Cardiac ventricle fibroblast (primary cell): ENCODE data around the gene OR10K2. TPM values are rescaled to one million over a fixed set of nuclear protein-coding genes. Genes with fewer than 3 reads are reported as not detected.

Experiments used
- total RNA-seq: library from RNA; depleted of rRNA; stranded (reverse); fragments of >200 nt; gene quantifications from 2 replicates; pipeline ENCODE4 v1.2.3, GENCODE V29; 2015

Gene OR10K2, protein sequence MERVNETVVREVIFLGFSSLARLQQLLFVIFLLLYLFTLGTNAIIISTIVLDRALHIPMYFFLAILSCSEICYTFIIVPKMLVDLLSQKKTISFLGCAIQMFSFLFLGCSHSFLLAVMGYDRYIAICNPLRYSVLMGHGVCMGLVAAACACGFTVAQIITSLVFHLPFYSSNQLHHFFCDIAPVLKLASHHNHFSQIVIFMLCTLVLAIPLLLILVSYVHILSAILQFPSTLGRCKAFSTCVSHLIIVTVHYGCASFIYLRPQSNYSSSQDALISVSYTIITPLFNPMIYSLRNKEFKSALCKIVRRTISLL
- not detected in 2 replicates for total RNA-seq

DNA sequence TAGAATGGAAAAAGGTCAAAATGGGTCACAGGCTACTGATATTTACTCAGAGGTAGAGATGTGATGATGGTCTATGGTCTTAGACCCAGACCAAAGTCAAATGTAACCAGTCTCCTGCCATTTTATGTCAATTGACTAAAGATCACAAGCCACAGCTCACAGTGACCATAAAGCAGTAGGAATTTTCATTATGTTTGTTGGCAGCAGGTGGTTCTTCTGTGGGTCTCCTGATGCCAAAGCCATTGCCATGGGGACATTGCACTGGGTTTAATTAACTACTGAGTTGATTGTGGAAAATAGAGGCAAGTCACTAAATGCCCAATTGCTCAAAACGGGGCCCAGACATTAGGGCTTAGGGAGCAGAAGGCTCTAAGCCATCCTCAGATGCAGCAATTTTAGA lies at the start of gene OR10K2:
OR10K2 (minus strand) TSS at position 101 of the 400 bp plus-strand sequence. CDS start 5,371 bp downstream, outside the sequence.

GRCh38 chr1:158471920-158472319 lies 45.9 kb upstream of the OR10K2 start, which contains the start of gene OR10R2:
Gene OR10R2 (plus strand): TSS chr1:158472220. CDS start chr1:158472326, 106 bp downstream.

DNA sequence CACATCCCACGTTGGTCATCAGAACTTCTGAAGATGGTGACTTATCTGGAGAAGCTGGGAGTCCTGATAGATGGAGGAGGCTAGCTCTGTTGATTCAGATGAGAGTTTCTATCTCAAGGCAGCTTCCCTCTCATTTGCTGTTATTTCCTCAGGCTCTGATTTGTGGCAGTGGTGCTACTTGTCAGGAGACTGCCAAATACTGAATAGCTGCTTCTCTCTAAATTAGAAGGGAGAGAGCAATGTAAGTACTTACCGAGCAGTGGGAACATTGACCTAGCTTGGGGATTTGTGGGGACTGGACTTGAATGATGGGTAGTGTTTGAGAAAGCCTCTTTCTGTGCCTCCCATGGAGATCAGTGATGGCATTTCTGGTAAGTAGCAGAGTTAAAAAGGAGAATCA lies 35.5 kb upstream of the OR10K2 start, which contains the start of gene OR10K1:
OR10K1 (plus strand) TSS at position 301 of the 400 bp plus-strand sequence. CDS start 3,728 bp downstream, outside the sequence.

DNA sequence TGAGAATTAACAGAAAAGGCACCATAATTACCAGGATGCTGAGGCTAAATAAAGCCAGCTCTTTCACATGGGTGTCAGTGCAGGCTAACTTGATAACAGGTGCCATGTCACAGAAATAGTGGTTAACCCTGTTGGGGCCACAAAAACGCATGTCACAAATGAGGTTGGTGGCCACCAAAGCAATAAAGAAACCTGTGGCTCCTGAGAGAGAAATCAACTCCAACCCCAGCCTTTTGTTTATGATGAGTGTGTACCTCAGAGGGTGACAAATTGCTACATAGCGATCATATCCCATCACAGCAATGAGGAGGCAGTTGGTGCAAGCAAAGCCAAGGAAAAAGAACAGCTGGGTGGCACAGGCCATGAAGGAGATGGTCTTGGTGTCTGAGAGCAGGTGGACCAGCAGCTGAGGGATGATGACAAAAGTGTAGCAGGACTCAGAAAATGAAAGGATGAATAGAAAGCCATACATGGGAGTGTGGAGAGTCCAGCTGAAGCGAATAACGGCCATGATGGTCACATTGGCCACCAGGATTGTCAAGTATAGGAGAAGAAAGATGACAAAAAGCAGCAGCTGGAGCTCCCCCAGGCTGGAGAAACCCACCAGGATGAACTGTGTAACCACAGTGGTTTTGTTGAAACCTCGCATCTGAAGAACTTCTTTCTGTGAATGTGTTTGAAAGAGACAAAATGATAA lies 27.1 kb downstream of the OR10K2 start, which contains the start of gene OR10T2:
OR10T2 (minus strand) TSS at position 649 of the 697 bp plus-strand sequence; CDS start at position 649, 0 bp downstream.

Other genes with a start within 250 kb of the OR10K2 start
- gene CD1D, start 245.3 kb downstream of the OR10K2 start, total RNA-seq, result 1.2 and 1.3 TPM in 2 replicates
- gene CD1A, start 171.8 kb downstream of the OR10K2 start, total RNA-seq, result not detected in 2 replicates
- gene CD1C, start 136.3 kb downstream of the OR10K2 start, total RNA-seq, result not detected in 2 replicates
- gene CD1B, start 94.7 kb downstream of the OR10K2 start, total RNA-seq, result not detected in 2 replicates
- not detected in 2 replicates for gene CD1E, start 72.3 kb downstream of the OR10K2 start, total RNA-seq
- not detected in 2 replicates for gene OR10T2, start 26.8 kb downstream of the OR10K2 start, total RNA-seq
- gene OR10K1, start 35.6 kb upstream of the OR10K2 start, total RNA-seq, result not detected in 2 replicates
- gene OR10R2, start 46.0 kb upstream of the OR10K2 start, total RNA-seq, result not detected in 2 replicates
- gene OR6Y1, start 128.2 kb upstream of the OR10K2 start, total RNA-seq, result not detected in 2 replicates
- not detected in 2 replicates for gene OR6P1, start 144.3 kb upstream of the OR10K2 start, total RNA-seq
- gene OR10X1, start 153.7 kb upstream of the OR10K2 start, total RNA-seq, result not detected in 2 replicates
- not detected in 2 replicates for gene OR10Z1, start 179.0 kb upstream of the OR10K2 start, total RNA-seq